Sciatic nerve (tissue), 2 donors: ENCODE data around the gene EEF1G. TPM values are rescaled to one million over a fixed set of nuclear protein-coding genes. Genes with fewer than 3 reads are reported as not detected.

Experiments used
- ATAC-seq: fragments of 200-7000 bp; cut with Tn5 transposase; one replicate; pipeline ENCODE4 v1.9.1; 2020; ENCODE audit warnings: mild to moderate bottlenecking, moderate library complexity
- DNase-seq: peaks from one replicate; pipeline ENCODE4 v3.0.0-alpha.2; 2020; ENCODE audit warnings: low spot score
- intact Hi-C: fragments of 100-400 bp; cut with DNase I; formaldehyde crosslinking; loops from one replicate; pipeline ENCODE4 v1.14.2; 2022
- total RNA-seq: library from RNA; stranded (reverse); fragmentation: NEBNext Ultra II Directional; extraction: Animal tissue kit (Norgen Biotek cat#: 25700); gene quantifications from one replicate; pipeline ENCODE4 v1.2.1, GENCODE V29; 2021
- donor health status: DM: no; HTN: no; CAD: no.
- donor health status: DM: no; HTN: no; CAD: no.

Gene EEF1G
- total RNA-seq, 1 donor from 2014 or later = 811 TPM

GRCh38 chr11:62546244-62546928 lies 27.3 kb downstream of the EEF1G start, which contains the start of gene AHNAK:
Gene AHNAK, minus strand, starts transcription at chr11:62546806. Its CDS starts 10,708 bp downstream, at chr11:62536098.
- ATAC-seq (peak; percentile 66), DNase-seq (peak; percentile 92)
- intact Hi-C loops = loop anchor here (10.0 kb wide), 1 partner anchor 152 kb away; no protein-coding TSS in a partner anchor

- ATAC-seq (peak; percentile 74), DNase-seq (peak; percentile 97)
- intact Hi-C loops = loop anchor here (10.0 kb wide), 1 partner anchor 151 kb away; no protein-coding TSS in a partner anchor
Observed at GRCh38 chr11:62545437-62546243, 28.1 kb downstream of the EEF1G start.

DNA sequence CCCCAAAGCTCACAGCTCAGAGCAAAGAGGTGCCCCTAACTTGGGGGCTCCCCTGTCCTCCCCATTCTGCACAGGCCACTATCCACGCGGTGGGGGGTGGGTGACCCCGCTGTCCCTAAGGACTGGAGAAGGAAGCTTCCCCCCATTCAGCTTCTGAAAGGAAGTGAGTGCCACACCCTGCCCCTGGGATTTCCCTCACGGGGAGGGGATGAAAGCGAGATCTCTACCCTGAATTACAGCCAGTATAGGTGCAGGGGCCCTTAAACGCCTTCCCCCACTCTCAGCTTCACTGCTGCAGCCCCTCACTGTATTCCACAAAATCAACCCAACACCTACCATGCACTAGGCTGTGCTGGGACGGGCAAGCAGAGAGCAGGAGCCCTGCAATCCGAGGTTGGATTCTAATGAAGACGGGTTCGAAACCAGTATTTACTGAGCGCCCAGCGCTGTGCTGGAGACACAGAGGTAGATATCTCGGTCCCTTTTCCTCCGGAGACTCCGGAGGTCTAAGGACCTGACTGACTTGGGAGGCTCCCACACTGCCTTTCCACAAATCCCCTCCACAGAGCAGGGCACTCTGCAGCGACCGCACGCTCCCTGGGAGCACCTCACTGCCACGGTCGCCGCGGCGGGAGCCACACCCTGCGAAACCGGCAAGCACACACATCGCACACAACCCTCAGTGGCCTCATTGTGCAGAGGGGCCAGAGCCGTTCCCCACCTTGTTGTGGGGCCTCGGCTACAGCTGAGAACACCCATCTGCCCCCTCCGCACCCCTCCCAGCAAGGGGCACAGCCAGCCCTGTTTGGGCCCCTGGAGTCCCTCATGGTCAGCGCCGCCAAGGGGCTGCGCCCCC lies 28.9 kb downstream of the EEF1G start:
- ATAC-seq (peak; percentile 1), DNase-seq (no peak)
- intact Hi-C loops = loop anchor here (5.0 to 10.0 kb wide), 2 partner anchors 118 to 150 kb away; no protein-coding TSS in a partner anchor

DNA sequence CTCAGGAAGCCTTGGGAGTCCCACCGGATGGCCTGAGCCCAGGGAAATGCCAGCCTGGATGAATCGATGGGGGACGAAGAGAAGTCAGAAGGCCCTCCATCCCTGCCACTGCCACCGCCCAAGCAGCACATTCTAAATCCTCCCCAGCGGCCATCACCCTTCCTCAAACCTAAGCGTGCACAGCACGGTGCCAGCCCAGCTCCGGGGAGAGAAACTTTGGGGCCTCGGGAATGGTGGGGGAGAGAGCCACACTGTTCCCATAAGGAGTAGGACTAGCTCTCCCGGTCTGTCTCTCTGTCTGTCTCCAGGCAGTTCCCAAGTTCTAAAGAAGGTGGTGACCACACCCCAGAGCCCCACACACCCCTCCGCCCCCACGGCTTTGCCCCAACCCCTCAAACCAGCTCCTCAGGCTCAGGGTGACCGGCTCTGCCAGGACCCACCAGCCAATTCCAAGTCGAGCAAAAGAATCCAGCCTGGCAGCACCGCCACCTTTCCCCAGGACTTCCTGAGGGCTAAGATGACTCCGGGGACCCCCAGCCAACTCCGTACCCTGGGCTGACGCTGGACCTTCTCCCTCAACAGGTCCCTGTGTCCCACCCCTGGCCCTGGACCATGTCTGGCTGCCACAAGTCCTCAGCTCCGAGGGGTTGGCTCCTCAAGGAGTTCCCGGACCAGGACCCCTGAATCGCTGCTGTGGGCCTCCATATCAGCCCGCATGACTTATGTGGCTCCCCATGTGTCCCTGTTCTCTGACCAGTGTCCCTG lies 29.8 kb downstream of the EEF1G start:
- ATAC-seq (no peak), DNase-seq (no peak)
- intact Hi-C loops = loop anchor here (5.0 to 10.0 kb wide), 2 partner anchors 117 to 149 kb away; no protein-coding TSS in a partner anchor

DNA sequence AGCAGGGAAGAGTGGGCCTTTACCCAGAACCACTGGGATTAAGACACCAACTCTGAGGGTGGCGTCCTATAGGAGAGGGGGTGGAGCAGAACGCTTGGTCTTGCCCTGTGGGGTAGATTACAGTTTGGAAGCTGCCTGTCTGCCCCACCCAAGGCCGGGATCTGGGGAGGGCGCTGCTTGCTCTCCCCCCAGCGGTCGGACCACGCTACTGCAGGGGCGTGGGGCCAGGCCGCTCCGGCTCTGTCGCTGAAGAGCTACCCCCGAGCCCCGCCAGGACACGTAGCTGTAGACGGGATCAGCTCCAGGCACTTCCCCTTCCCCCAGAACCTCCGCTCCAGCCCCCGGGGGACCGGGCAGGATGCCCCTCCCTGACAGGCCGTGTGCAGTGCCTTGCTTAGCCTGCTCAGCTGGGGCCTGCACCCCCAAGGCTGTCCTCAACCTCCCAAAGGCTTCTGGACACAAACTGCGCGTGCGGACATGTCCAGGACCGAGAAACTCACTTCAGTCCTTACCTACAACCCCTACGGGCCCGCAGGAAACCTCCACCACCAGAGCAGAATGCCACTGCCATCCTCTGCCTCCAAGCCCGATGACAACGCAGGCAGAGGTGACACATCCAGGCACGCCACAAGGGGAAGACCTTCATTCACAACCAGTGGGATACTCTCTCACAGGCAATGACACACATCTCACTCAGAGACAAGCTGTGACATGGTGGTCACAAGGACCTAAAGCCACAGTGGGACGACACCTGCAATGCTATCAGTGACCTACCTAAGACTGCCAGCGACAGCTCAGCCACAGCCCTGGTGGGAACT lies 30.7 kb downstream of the EEF1G start:
- intact Hi-C loops = loop anchor here (5.0 to 10.0 kb wide), 2 partner anchors 116 to 148 kb away; no protein-coding TSS in a partner anchor
- DNase-seq (peak; percentile 91), ATAC-seq (peak; percentile 67)

GRCh38 chr11:62542111-62542745 lies 31.5 kb downstream of the EEF1G start:
- intact Hi-C loops = loop anchor here (5.0 to 10.0 kb wide), 2 partner anchors 115 to 147 kb away; no protein-coding TSS in a partner anchor
- no peak for DNase-seq
- no peak for ATAC-seq

GRCh38 chr11:62540804-62541701 lies 32.6 kb downstream of the EEF1G start:
- DNase-seq = no peak
- ATAC-seq = no peak
- intact Hi-C loops = loop anchor here (5.0 to 10.0 kb wide), 2 partner anchors 114 to 146 kb away; no protein-coding TSS in a partner anchor

- no peak for ATAC-seq
- intact Hi-C loops = no loop called here
- DNase-seq = peak; percentile 82
Observed at GRCh38 chr11:62539238-62539925, 34.3 kb downstream of the EEF1G start.

- ATAC-seq (no peak), DNase-seq (no peak)
- intact Hi-C loops = no loop called here
Observed at GRCh38 chr11:62538470-62539237, 35.0 kb downstream of the EEF1G start.

- intact Hi-C loops = no loop called here
- DNase-seq (no peak), ATAC-seq (no peak)
Observed at GRCh38 chr11:62536301-62536957, 37.3 kb downstream of the EEF1G start.

DNA sequence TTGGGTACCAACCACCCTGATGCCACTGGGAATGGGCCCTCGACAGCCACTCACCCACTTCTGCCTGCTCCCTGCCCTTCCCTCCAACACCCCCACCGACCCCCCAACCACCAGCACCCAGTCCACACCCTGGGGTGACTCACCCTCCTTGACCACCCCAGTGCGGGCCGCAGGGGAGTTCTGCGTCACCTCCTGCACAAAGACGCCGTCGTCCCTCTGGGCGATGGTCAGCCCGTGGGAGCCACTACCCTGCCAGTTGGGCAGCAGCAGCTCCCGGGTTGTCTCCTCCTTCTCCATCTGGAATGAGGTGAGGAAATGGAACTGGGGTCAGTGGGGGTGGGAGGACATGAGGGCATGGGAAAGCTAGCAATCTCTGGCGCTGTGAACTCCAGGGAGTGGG lies 37.9 kb downstream of the EEF1G start:
- no peak for DNase-seq
- ATAC-seq = no peak
- intact Hi-C loops = no loop called here

- ATAC-seq (no peak), DNase-seq (no peak)
- intact Hi-C loops = no loop called here
Observed at GRCh38 chr11:62534779-62535545, 38.7 kb downstream of the EEF1G start.

- intact Hi-C loops = no loop called here
- ATAC-seq = no peak
- no peak for DNase-seq
Observed at GRCh38 chr11:62532096-62532495, 41.6 kb downstream of the EEF1G start.
